GM12878 (cell line): Measurements from ENCODE around the gene MYPN. TPM values are rescaled to one million over a fixed set of nuclear protein-coding genes. Genes with fewer than 3 reads are reported as not detected.

Experiments
- ATAC-seq: fragments of 200-7000 bp; cut with Tn5 transposase; 3 replicates; pipeline ENCODE4 v1.9.1; 2020; ENCODE audit warnings: mild to moderate bottlenecking, moderate library complexity
- BruUV-seq: library from RNA; stranded (reverse); fragments of 400-500 nt; replicated peaks from 2 replicates; lab custom pipeline; 2021; lab: Mats Ljungman, UMichigan
- CTCF ChIA-PET: fragments of 300-600 bp; sonication (Branson Sonifier 250); formaldehyde crosslinking; extraction: SDS; loops from one replicate; lab custom pipeline; 2021; ENCODE audit warnings: inconsistent platforms; lab: Yijun Ruan, JAX
- POLR2A ChIA-PET: fragments of 350-600 bp; formaldehyde crosslinking; extraction: SDS; loops from one replicate; lab custom pipeline; 2021; ENCODE audit warnings: inconsistent platforms; lab: Charles Lee
- RAD21 ChIA-PET: fragments of 300-600 bp; sonication (Branson Sonifier 250); formaldehyde crosslinking; loops from one replicate; lab custom pipeline; 2023; ENCODE audit warnings: antibody characterized with exemption; ENCODE audit not compliant: unreplicated experiment; lab: Charles Lee
- SMC1A ChIA-PET: fragments of 300-600 bp; sonication (Branson Sonifier 250); formaldehyde crosslinking; loops from one replicate; lab custom pipeline; 2023; ENCODE audit not compliant: unreplicated experiment, uncharacterized antibody; lab: Charles Lee
- DNase-seq: peaks from one replicate; pipeline ENCODE4 v3.0.0-alpha.2; 2011; ENCODE audit warnings: low read depth, low spot score
- FAIRE-seq: peaks from 3 replicates; lab custom pipeline; 2011; peaks lifted over from hg19 to GRCh38; lab: Jason Lieb, UNC
- H2AFZ ChIP-seq: 2 replicates; pipeline ENCODE4 v1.6.0; 2011; ENCODE audit warnings: low read depth, low read length, control low read depth; ENCODE audit not compliant: control insufficient read depth
- H3K27ac ChIP-seq: 2 replicates; pipeline ENCODE4 v1.5.1; 2011; ENCODE audit warnings: control low read depth; ENCODE audit not compliant: control insufficient read depth, insufficient read depth
- H3K27me3 ChIP-seq, 2 experiments: replicated peaks in 1 of 2; 2 replicates each; pipeline versions ENCODE4 v1.6.0 to v1.6.1; 2011; ENCODE audit warnings: low read length in 1 of 2; ENCODE audit not compliant: control insufficient read depth in 2 of 2, insufficient read depth in 2 of 2
- H3K36me3 ChIP-seq, 2 experiments: 2 replicates each; pipeline ENCODE4 v1.5.1; 2011; ENCODE audit warnings: low read length in 1 of 2; ENCODE audit not compliant: control insufficient read depth in 2 of 2, insufficient read depth in 2 of 2
- H3K4me1 ChIP-seq: 2 replicates; pipeline ENCODE4 v1.6.1; 2011; ENCODE audit warnings: mild to moderate bottlenecking, low read length, moderate library complexity, mixed read lengths; ENCODE audit not compliant: control insufficient read depth, insufficient read depth
- H3K4me2 ChIP-seq: 2 replicates; pipeline ENCODE4 v1.6.0; 2011; ENCODE audit warnings: control low read depth; ENCODE audit not compliant: control insufficient read depth, insufficient read depth
- H3K4me3 ChIP-seq: fragments of 200-600 bp; sonication (generic); 2 replicates; pipeline ENCODE4 v1.5.1; 2016
- H3K79me2 ChIP-seq: 2 replicates; pipeline ENCODE4 v1.6.0; 2011; ENCODE audit warnings: low read length; ENCODE audit not compliant: control insufficient read depth, insufficient read depth
- H3K9ac ChIP-seq: 2 replicates; pipeline ENCODE4 v1.8.0; 2011; ENCODE audit warnings: low read length, control low read depth, mixed read lengths; ENCODE audit not compliant: control insufficient read depth, insufficient read depth
- H3K9me3 ChIP-seq: replicated peaks from 3 replicates; pipeline ENCODE4 v1.5.1; 2011; ENCODE audit warnings: mild to moderate bottlenecking, low read length; ENCODE audit not compliant: control insufficient read depth, insufficient read depth
- H4K20me1 ChIP-seq: 2 replicates; pipeline ENCODE4 v1.6.0; 2011; ENCODE audit not compliant: control insufficient read depth, insufficient read depth
- ATF7 ChIP-seq: fragments of 450-650 bp; IDR thresholded peaks from 2 replicates; pipeline ENCODE4 v1.6.1; 2016; ENCODE audit warnings: low read depth, mild to moderate bottlenecking
- CBX3 ChIP-seq: fragments of 200-600 bp; sonication (generic); IDR thresholded peaks from 2 replicates; pipeline ENCODE4 v1.6.1; 2016; ENCODE audit warnings: low read depth, borderline replicate concordance
- IRF4 ChIP-seq: IDR thresholded peaks from 2 replicates; pipeline ENCODE4 v1.6.1; 2011; ENCODE audit warnings: low read depth, low read length
- LARP7 ChIP-seq: fragments of 450-650 bp; IDR thresholded peaks from 2 replicates; pipeline ENCODE4 v1.6.1; 2017; ENCODE audit warnings: mild to moderate bottlenecking
- MYB ChIP-seq: fragments of 150-350 bp; IDR thresholded peaks from 2 replicates; pipeline ENCODE4 v1.6.1; 2014; ENCODE audit warnings: mild to moderate bottlenecking, low read depth, low read length, borderline replicate concordance
- MYC ChIP-seq: IDR thresholded peaks from 2 replicates; pipeline ENCODE4 v1.6.1; 2011; ENCODE audit warnings: mild to moderate bottlenecking, low read length, moderate library complexity, inconsistent platforms; ENCODE audit not compliant: insufficient read depth, insufficient replicate concordance, insufficient read length, severe bottlenecking
- NFIC ChIP-seq: IDR thresholded peaks from 2 replicates; pipeline ENCODE4 v1.6.1; 2012; ENCODE audit warnings: low read depth, mild to moderate bottlenecking, inconsistent platforms, low read length, moderate library complexity
- POU2F2 ChIP-seq: IDR thresholded peaks from 3 replicates; pipeline ENCODE4 v1.6.1; 2011; ENCODE audit warnings: low read depth, mild to moderate bottlenecking, low read length, borderline replicate concordance
- SIN3A ChIP-seq: IDR thresholded peaks from 2 replicates; pipeline ENCODE4 v1.6.1; 2012; ENCODE audit warnings: low read depth, low read length, improper control_type of control experiment
- WGBS: methylation state at CpG from one replicate; pipeline ENCODE4 v1.1.6; 2016; ENCODE audit warnings: low lambda C conversion rate; ENCODE audit not compliant: insufficient replicate concordance, insufficient coverage; ENCODE audit errors: missing lambda C conversion rate; 5-methylcytosine and 5-hydroxymethylcytosine counted together
- in situ Hi-C: fragments of 300-500 bp; cut with MboI; formaldehyde crosslinking; loops from 9 replicates; pipeline ENCODE4 v1.14.3; 2018; ENCODE audit warnings: mixed read lengths
- intact Hi-C: fragments of 100-400 bp; cut with micrococcal nuclease; formaldehyde crosslinking; loops from one replicate; pipeline ENCODE4 v1.14.2; 2022; ENCODE audit not compliant: unreplicated experiment
- polyA plus RNA-seq, 11 experiments: library from polyadenylated mRNA; depleted of rRNA in 4 of 11; unstranded in 6 of 11; stranded (reverse) in 5 of 11; fragments of >200 nt; fragmentation: Nextera tagmentation in 4 of 11; fragmentation: Illumina TruSeq in 1 of 11; extraction: Ambion mirVana in 4 of 11; extraction: Trizol in 1 of 11; gene quantifications; 1 replicate in 1 of 11; 2 replicates in 10 of 11; pipeline versions ENCODE4 v1.2.1 to v1.2.3, GENCODE V29; 2011 to 2016; ENCODE audit warnings: inconsistent platforms in 2 of 11, missing spikeins in 2 of 11, low read depth in 1 of 11
- total RNA-seq, 4 experiments: library from RNA; depleted of rRNA in 3 of 4; stranded (reverse); fragments of >200 nt in 3 of 4; fragmentation: Illumina TruSeq in 1 of 4; extraction: Trizol in 1 of 4; gene quantifications; 2 replicates each; pipeline versions ENCODE4 v1.2.1 to v1.2.3, GENCODE V29; 2013 to 2021
- TF ChIP-seq, protein P1 (sequence below): fragments of 450-650 bp; IDR thresholded peaks from 2 replicates; pipeline ENCODE4 v1.6.1; 2017; ENCODE audit warnings: mild to moderate bottlenecking
- TF ChIP-seq, protein P2 (sequence below): IDR thresholded peaks from 2 replicates; pipeline ENCODE4 v1.6.1; 2011; ENCODE audit warnings: borderline replicate concordance, low read depth, mild to moderate bottlenecking, moderate library complexity, low read length; ENCODE audit not compliant: insufficient read depth, poor library complexity, severe bottlenecking
- TF ChIP-seq, protein P3 (sequence below): IDR thresholded peaks from 2 replicates; pipeline ENCODE4 v1.6.1; 2011; ENCODE audit warnings: mild to moderate bottlenecking, low read depth, low read length, moderate library complexity; ENCODE audit not compliant: insufficient replicate concordance

The MYPN gene
- total and polyA plus RNA-seq, 10 of the 15 experiments (the other 5 are each of a cell fraction or from before 2014, with no cell fraction given) = 0.01 to 0.02 TPM; not detected in 8

GRCh38 chr10:68112837-68113236 is 3.5 kb downstream of the MYPN start:
- Histone ChIP-seq H3K27me3 (no peaks in the 10 kb centered on the region), H3K4me2 (no peak overlapping the region), H3K9me3 (no peaks in the 10 kb centered on the region), H3K27ac (no peak overlapping the region), H3K9ac (no peak overlapping the region), H2AFZ (no peak overlapping the region), H3K36me3 (no peaks in the 10 kb centered on the region), H3K79me2 (no peaks in the 10 kb centered on the region), H4K20me1 (no peaks in the 10 kb centered on the region), H3K4me1 (no peaks in the 10 kb centered on the region), H3K4me3 (no peak overlapping the region)
- no TSS peak for BruUV-seq
- FAIRE-seq (no peak), DNase-seq (no peak), ATAC-seq (no peak)
- POLR2A ChIA-PET = no interaction called here
- WGBS = 27% methylated on average over 1 of the region's 1 CpG
- TF ChIP-seq, protein P1, sequence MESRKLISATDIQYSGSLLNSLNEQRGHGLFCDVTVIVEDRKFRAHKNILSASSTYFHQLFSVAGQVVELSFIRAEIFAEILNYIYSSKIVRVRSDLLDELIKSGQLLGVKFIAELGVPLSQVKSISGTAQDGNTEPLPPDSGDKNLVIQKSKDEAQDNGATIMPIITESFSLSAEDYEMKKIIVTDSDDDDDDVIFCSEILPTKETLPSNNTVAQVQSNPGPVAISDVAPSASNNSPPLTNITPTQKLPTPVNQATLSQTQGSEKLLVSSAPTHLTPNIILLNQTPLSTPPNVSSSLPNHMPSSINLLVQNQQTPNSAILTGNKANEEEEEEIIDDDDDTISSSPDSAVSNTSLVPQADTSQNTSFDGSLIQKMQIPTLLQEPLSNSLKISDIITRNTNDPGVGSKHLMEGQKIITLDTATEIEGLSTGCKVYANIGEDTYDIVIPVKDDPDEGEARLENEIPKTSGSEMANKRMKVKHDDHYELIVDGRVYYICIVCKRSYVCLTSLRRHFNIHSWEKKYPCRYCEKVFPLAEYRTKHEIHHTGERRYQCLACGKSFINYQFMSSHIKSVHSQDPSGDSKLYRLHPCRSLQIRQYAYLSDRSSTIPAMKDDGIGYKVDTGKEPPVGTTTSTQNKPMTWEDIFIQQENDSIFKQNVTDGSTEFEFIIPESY = no peak
- TF ChIP-seq NFIC (no peak), ATF7 (no peak), POU2F2 (no peak), MYB (no peak), CBX3 (no peak), IRF4 (no peak), SIN3A (no peak), MYC (no peak), LARP7 (no peak)
- TF ChIP-seq, protein P2, sequence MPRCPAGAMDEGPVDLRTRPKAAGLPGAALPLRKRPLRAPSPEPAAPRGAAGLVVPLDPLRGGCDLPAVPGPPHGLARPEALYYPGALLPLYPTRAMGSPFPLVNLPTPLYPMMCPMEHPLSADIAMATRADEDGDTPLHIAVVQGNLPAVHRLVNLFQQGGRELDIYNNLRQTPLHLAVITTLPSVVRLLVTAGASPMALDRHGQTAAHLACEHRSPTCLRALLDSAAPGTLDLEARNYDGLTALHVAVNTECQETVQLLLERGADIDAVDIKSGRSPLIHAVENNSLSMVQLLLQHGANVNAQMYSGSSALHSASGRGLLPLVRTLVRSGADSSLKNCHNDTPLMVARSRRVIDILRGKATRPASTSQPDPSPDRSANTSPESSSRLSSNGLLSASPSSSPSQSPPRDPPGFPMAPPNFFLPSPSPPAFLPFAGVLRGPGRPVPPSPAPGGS = no peak
- TF ChIP-seq, protein P3, sequence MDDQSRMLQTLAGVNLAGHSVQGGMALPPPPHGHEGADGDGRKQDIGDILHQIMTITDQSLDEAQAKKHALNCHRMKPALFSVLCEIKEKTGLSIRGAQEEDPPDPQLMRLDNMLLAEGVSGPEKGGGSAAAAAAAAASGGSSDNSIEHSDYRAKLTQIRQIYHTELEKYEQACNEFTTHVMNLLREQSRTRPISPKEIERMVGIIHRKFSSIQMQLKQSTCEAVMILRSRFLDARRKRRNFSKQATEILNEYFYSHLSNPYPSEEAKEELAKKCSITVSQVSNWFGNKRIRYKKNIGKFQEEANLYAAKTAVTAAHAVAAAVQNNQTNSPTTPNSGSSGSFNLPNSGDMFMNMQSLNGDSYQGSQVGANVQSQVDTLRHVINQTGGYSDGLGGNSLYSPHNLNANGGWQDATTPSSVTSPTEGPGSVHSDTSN = no peak
- RAD21 ChIA-PET = no interaction called here
- intact Hi-C loops (no loop called here), in situ Hi-C loops (no loop called here)
- SMC1A ChIA-PET = no interaction called here
- CTCF ChIA-PET = no interaction called here
